Endothelial cell of hepatic sinusoid (primary cell): Measurements from ENCODE around the gene SYF2.
"Not testable (repeated sequence)": the region's sequence is repeated elsewhere in the genome, so short reads cannot be mapped to it uniquely, and the experiment has no call there.

Source experiments
- in situ Hi-C: cut with HindIII; loops from 2 replicates; pipeline ENCODE4 v1.10.0; 2017; ENCODE audit warnings: low sequenced_read_pairs

The SYF2 gene

DNA sequence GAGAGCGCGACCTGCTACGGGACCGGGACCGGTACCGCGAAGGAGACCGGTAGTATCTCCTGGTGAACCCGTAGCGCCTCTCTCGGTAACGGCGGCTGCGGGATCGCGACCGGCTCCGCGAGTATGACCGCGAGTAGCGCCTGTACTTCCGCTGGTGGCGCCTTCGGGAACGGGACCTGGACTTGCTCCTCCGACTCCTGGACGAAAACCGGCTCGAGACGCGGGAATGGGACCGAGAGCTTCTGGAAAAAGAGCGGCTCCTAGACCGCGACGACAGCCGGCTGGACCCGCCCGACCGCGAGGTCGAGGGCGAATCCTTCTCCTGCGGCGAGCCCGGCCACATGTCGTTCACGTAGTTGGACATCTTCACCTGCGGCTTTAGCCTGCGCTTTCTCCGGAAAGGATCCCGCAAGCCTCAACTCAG is 14.3 kb upstream of the SYF2 start:
- in situ Hi-C loops = no loop called here

- in situ Hi-C loops = no loop called here
Observed at GRCh38 chr1:25245809-25246599, 13.7 kb upstream of the SYF2 start.

DNA sequence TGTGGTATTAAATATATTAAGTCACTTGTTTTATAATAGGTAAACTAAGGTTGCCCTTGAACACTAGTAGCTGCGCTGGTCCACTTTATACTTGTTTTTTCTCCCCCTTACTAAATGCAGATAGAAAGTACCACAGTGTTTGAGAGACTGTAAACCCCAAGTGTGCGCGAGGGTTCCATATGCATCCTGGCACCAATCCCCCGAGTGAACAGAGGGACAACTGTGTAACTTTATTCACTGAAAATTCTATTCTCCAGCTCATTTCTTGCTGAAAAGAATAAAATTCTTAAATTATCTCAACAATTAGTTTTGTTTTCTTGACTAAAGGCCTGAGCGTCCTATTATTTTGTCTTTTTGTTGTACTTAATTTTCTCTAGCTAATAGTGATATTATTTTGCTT is 13.1 kb upstream of the SYF2 start:
- in situ Hi-C loops = no loop called here

DNA sequence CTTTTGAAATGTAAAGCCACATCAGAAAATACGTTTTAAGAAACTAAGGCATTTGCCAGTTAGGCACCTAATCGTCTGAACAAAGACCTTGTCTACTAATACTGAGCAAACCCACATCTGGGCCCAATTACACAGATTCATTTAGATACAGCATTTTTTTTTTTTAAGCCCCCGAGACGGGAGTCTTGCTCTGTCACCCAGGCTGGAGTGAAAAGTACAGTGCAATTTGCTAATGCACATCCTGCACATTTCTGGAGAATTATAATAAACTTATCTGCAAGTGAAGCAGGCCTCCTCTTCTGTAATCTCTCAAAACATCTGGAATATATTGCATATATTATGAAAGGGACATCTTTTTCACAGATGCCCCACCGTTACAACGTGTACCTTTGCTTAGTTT is 11.6 kb upstream of the SYF2 start:
- in situ Hi-C loops = no loop called here

DNA sequence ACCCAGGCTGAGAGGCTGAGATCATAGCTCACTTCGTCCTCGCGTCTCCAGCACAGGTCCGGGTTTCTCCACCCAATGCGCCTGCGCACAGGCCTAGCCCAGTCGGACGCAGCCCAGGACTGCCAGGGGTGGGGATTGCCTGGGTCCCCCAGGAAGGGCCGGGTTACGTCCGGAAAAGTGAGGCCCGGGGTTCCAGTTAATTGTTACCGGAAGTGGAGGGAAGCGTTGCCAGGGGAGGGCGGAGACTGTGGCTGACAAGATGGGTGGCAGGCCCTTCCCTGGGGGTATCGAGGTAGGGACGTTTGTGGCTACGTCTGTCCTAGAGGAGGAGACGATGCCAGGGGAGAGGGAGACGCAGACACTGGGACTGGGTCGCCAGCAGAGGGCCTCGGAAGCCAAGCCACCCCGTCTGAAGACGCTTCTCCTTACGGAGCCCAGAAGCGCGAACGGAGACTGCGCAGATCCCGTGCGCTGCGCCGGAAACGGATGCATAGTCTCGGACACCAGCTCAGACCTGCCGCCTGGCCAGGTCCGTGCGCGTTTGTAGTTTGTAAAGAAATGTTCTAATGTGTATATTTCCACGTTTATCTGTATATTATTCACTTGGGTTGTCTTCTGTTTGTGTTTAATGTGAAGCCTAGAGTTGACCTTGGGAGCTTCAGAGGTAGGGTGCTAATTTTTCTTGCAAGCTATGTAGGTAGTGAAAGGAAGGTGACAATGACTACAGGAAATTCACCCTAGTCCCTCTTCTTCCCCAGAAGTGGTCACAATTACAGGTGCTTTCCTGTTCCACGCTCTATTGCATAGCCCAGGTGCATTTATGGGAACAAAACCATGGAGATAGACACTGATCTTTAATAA is 7.6 kb upstream of the SYF2 start:
- in situ Hi-C loops = no loop called here

- in situ Hi-C loops = no loop called here
Observed at GRCh38 chr1:25238046-25238445, 5.7 kb upstream of the SYF2 start.

- in situ Hi-C loops = not testable (repeated sequence)
Observed at GRCh38 chr1:25236261-25236660, 4.0 kb upstream of the SYF2 start.

- in situ Hi-C loops = not testable (repeated sequence)
Observed at GRCh38 chr1:25235411-25235810, 3.1 kb upstream of the SYF2 start.

- in situ Hi-C loops = no loop called here
Observed at GRCh38 chr1:25232866-25233784, 823 bp upstream of the SYF2 start.

GRCh38 chr1:25223471-25223870 is 8.8 kb downstream of the SYF2 start:
- in situ Hi-C loops = loop anchor here (25.0 kb wide), 2 partner anchors 286 to 561 kb away; partner anchors contain the start of gene RUNX3

DNA sequence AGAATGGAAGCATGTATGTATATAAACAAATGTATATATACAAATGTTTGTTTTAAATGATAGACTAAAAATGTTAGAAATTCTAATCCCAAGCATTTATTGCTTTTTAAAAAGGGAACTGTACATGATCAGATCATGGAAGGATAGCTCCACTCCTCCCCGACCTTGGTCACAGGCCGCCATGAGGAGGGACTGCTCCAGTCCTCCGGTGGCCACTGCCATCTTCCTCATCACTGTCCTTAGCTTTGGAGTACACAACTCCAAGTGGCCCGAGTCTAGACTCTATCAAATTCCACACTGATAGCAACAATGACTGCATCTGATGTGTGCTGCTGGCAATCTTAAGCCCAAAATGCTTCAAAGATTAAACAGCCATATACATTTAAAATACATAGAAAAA is 9.7 kb downstream of the SYF2 start:
- in situ Hi-C loops = loop anchor here (25.0 kb wide), 2 partner anchors 285 to 560 kb away; partner anchors contain the start of gene RUNX3

DNA sequence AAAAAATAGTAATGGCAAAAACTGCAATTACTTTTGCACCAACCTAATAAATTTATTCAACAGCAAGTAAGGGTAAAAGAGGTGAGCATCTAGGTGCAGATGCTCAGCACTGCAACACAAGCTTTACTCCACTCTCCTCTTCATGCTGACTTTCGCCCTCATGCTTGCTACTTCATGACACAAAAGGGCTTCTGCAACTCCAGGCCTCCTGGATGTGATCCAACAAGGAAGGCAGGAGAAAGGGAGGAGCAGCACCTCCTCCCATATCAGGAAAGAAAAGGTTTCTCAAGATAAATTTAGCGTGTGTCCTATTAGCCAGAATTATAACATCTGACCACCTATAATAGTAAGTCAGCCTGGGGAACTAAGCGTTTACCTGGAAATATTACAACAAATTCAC is 11.6 kb downstream of the SYF2 start:
- in situ Hi-C loops = loop anchor here (25.0 kb wide), 2 partner anchors 283 to 558 kb away; partner anchors contain the start of gene RUNX3

DNA sequence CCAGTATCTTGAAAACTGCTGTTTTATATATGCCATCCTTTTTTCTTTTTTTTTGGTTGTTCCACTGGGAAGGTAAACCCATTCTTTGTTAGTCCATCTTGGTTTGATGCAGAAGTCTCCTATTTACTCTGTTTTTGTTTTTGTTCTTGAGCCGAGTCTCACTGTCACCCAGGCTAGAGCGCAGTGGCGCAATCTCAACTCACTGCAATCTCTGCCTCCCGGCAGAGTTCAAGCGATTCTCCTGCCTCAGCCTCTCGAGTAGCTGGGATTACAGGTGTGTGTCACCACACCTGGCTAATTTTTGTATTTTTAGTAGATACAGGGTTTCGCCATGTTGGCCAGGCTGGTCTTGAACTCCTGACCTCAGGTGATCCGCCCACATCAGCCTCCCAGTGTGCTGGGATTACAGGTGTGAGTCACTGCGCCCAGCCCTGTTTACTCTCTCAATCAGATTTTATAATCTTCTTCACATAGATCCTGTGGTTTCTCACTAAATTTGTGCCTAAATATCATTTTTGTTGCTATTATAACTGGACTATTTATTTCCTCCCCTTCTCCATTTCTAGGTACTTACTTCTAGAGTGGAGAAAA is 12.5 kb downstream of the SYF2 start:
- in situ Hi-C loops = loop anchor here (25.0 kb wide), 2 partner anchors 282 to 557 kb away; partner anchors contain the start of gene RUNX3

DNA sequence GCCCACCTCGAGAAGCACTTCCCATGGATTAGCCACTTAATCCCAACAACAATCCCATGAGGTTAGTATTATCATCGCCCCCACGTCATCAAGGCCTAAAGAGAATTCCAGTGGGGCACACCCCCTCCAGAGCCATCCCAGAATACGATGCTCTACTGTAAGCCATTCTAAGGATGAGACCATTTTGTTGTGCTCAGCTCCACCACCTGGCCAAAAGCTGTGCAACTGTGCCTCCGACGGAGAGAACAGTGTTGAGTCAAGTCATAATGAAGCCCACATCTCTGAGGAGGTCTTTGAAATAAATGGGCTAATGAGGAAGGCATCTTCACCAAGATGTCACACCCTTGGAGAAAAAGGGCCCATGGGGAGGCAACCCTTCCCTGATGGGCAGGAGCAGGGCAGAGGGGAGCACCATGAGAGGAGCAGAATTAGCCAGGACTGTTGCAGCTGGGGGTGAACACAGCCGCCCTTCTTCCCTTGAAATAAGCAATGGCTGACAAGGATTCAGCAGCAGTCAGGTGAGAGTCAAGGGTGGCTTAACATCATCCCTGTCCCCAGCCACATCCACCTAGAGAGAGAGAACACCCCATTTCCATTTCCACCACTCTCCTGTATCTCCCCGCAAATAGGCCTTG is 14.6 kb downstream of the SYF2 start:
- in situ Hi-C loops = loop anchor here (25.0 kb wide), 2 partner anchors 280 to 555 kb away; partner anchors contain the start of gene RUNX3

GRCh38 chr1:25217015-25217414 is 15.3 kb downstream of the SYF2 start:
- in situ Hi-C loops = loop anchor here (25.0 kb wide), 2 partner anchors 280 to 555 kb away; partner anchors contain the start of gene RUNX3

DNA sequence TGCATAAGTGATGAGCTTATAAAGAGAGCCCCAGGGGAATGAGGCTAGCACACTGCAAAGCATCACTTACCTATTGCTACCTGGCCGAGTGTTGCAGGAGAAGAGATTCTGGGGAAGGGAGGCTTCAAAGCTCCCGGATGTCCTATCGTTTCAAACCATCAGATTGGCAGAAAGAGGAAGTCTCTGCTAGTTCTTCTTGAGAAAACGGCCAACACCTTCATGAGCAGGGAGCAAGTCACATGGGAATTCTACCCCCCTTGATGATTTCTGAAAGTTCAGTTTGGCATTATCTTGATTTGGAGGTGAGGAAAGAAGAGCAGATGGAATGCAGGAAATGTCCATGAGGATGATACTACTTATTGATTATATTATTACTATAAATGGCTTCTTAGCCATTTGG is 16.2 kb downstream of the SYF2 start:
- in situ Hi-C loops = loop anchor here (25.0 kb wide), 2 partner anchors 279 to 554 kb away; partner anchors contain the start of gene RUNX3

- in situ Hi-C loops = loop anchor here (25.0 kb wide), 2 partner anchors 275 to 550 kb away; partner anchors contain the start of gene RUNX3
Observed at GRCh38 chr1:25212725-25213124, 19.6 kb downstream of the SYF2 start.

DNA sequence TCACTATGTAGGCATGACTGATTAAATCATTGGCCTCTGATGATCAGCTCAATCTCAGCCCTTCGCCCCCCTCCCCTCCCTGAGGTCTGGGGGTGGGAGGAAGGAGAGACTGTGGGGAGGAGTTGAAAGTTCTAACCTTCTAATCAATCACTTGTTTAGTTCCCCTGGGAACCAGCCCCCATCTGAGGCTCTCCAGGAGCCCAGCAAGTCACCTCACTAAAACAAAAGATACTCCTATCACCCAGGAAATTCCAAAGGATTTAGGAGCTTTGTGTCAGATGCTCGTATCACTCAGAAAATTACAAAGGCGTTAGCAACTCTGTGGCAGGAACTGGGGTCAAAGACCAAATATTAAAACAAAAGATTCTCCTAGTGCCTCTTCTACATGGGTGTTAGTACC is 21.6 kb downstream of the SYF2 start:
- in situ Hi-C loops = loop anchor here (25.0 kb wide), 2 partner anchors 273 to 548 kb away; partner anchors contain the start of gene RUNX3

DNA sequence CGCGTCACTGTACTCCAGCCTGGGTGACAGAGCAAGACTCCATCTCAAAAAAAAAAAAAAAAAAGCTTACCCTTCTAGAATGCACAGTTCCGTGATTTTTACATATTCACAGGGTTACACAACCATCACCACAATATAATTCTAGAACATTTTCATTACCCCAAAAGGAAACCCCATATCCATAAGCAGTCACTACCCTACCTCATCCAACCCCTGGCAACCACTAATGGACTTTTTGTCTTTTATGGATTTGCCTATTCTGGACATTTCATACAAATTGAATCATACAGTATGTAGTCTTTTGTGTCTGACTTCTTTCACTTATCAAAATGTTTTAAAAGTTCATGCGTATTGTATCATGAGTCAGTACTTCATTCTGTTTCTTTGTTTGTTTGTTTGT is 22.8 kb downstream of the SYF2 start:
- in situ Hi-C loops = loop anchor here (25.0 kb wide), 2 partner anchors 272 to 547 kb away; partner anchors contain the start of gene RUNX3
